Neural progenitor cell (in vitro differentiated cells): ENCODE results near the gene STIL.

Experiments used
- CTCF ChIP-seq: fragments of 200-600 bp; sonication (generic); IDR thresholded peaks from 2 replicates; pipeline ENCODE4 v1.5.1; 2017; ENCODE audit warnings: antibody characterized with exemption, mild to moderate bottlenecking
- EZH2 ChIP-seq: fragments of 200-600 bp; sonication (generic); IDR thresholded peaks from 2 replicates; pipeline ENCODE4 v1.6.1; 2017; ENCODE audit warnings: antibody characterized with exemption, mild to moderate bottlenecking, moderate library complexity

- TF ChIP-seq CTCF, result no peak
- peak; percentile 80 for TF ChIP-seq EZH2
Observed at GRCh38 chr1:47229886-47230691, 83.9 kb downstream of the STIL start.
